B cell (primary cell): Measurements from ENCODE around the gene UBFD1.

ENCODE experiments used
- EZH2 ChIP-seq: IDR thresholded peaks from 2 replicates; pipeline ENCODE4 v1.6.1; 2012; ENCODE audit warnings: borderline replicate concordance, low read depth, mild to moderate bottlenecking, moderate library complexity, low read length; ENCODE audit not compliant: insufficient read depth, poor library complexity, severe bottlenecking
- TF ChIP-seq, protein P1 (sequence below): fragments of 200-600 bp; IDR thresholded peaks from one replicate; pipeline ENCODE4 v1.8.0; 2022; ENCODE audit warnings: antibody characterized with exemption, mild to moderate bottlenecking

GRCh38 chr16:23564575-23565363, 7.2 kb downstream of the UBFD1 start:
- TF ChIP-seq EZH2: no peak
- TF ChIP-seq, protein P1, sequence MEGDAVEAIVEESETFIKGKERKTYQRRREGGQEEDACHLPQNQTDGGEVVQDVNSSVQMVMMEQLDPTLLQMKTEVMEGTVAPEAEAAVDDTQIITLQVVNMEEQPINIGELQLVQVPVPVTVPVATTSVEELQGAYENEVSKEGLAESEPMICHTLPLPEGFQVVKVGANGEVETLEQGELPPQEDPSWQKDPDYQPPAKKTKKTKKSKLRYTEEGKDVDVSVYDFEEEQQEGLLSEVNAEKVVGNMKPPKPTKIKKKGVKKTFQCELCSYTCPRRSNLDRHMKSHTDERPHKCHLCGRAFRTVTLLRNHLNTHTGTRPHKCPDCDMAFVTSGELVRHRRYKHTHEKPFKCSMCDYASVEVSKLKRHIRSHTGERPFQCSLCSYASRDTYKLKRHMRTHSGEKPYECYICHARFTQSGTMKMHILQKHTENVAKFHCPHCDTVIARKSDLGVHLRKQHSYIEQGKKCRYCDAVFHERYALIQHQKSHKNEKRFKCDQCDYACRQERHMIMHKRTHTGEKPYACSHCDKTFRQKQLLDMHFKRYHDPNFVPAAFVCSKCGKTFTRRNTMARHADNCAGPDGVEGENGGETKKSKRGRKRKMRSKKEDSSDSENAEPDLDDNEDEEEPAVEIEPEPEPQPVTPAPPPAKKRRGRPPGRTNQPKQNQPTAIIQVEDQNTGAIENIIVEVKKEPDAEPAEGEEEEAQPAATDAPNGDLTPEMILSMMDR: no peak
